OCI-LY1 (cell line): ENCODE measurements around the gene NEURL3.

Source experiments
- EZH2 ChIP-seq: fragments of 200-600 bp; sonication (generic), shearing (Covaris generic); IDR thresholded peaks from 2 replicates; pipeline ENCODE4 v1.8.0; 2017; ENCODE audit warnings: borderline replicate concordance, mixed run types, mild to moderate bottlenecking, antibody characterized with exemption, low read length, moderate library complexity, mixed read lengths
- TF ChIP-seq, protein P1 (sequence below): fragments of 200-600 bp; sonication (generic), shearing (Covaris generic); IDR thresholded peaks from 2 replicates; pipeline ENCODE4 v1.5.1; 2017; ENCODE audit warnings: mild to moderate bottlenecking, antibody characterized with exemption, low read length, moderate library complexity, mixed read lengths

DNA sequence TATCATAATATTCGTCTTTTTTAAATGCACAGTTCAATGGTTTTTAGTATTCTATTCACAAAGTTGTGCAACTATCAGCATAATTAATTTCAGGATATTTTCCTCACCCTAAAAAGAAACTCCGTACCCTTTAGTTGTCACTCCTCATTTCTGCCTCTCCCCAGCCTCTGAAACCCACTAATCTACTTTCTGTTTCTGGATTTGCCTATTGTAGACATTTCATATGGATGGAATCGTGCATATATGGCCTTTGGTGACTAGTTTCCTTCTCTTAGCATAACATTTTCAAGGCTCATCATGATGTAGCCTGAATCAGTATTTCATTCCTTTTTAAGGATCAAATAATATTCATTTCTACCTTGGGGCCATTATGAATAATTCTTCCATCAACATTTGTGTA lies 18.5 kb downstream of the NEURL3 start:
- TF ChIP-seq, protein P1, sequence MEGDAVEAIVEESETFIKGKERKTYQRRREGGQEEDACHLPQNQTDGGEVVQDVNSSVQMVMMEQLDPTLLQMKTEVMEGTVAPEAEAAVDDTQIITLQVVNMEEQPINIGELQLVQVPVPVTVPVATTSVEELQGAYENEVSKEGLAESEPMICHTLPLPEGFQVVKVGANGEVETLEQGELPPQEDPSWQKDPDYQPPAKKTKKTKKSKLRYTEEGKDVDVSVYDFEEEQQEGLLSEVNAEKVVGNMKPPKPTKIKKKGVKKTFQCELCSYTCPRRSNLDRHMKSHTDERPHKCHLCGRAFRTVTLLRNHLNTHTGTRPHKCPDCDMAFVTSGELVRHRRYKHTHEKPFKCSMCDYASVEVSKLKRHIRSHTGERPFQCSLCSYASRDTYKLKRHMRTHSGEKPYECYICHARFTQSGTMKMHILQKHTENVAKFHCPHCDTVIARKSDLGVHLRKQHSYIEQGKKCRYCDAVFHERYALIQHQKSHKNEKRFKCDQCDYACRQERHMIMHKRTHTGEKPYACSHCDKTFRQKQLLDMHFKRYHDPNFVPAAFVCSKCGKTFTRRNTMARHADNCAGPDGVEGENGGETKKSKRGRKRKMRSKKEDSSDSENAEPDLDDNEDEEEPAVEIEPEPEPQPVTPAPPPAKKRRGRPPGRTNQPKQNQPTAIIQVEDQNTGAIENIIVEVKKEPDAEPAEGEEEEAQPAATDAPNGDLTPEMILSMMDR, result no peak
- TF ChIP-seq EZH2, result no peak
